Measurements from ENCODE around the gene DLL4. TPM values are rescaled to one million over a fixed set of nuclear protein-coding genes. Genes with fewer than 3 reads are reported as not detected.

Gene DLL4
- total and polyA plus RNA-seq, 10 donors, result 1.2 to 26.3 (median 10.2) TPM

GRCh38 chr15:40909662-40910630 lies 19.2 kb upstream of the DLL4 start:
- Histone ChIP-seq H3K27ac (peak overlapping the region; percentile 31 to 92 (median 60)), H3K36me3 (peaks cover 0 to 3% (median 0%) of the 10 kb centered on the region in 6 donors), H3K9me3 (no peaks in the 10 kb centered on the region), H3K4me3 (no peak overlapping the region), H3K4me1 (peaks cover 23 to 71% (median 50%) of the 10 kb centered on the region in 6 donors), H3K27me3 (replicated peaks in 1 of 7) (no peaks in the 10 kb centered on the region)
- 50 to 63% (median 53%) methylated on average over 17 of the region's 17 CpGs for WGBS, 5 donors
- intact Hi-C loops (cut with DNase I; ENCODE audit: low total_unique reads), result loop anchor here (5.0 to 10.0 kb wide), 2 partner anchors 32 to 205 kb away; partner anchors contain the start of gene INO80
- peak in 2 of 3 donors; percentile 42 to 62 for TF ChIP-seq POLR2AphosphoS5 (IDR thresholded peaks at IDR 0.05)
- TF ChIP-seq, protein P1, sequence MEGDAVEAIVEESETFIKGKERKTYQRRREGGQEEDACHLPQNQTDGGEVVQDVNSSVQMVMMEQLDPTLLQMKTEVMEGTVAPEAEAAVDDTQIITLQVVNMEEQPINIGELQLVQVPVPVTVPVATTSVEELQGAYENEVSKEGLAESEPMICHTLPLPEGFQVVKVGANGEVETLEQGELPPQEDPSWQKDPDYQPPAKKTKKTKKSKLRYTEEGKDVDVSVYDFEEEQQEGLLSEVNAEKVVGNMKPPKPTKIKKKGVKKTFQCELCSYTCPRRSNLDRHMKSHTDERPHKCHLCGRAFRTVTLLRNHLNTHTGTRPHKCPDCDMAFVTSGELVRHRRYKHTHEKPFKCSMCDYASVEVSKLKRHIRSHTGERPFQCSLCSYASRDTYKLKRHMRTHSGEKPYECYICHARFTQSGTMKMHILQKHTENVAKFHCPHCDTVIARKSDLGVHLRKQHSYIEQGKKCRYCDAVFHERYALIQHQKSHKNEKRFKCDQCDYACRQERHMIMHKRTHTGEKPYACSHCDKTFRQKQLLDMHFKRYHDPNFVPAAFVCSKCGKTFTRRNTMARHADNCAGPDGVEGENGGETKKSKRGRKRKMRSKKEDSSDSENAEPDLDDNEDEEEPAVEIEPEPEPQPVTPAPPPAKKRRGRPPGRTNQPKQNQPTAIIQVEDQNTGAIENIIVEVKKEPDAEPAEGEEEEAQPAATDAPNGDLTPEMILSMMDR (IDR thresholded peaks at IDR 0.05 in 8 of 11, conservative IDR thresholded peaks at IDR 0.05 in 3 of 11), result no peak
- peak; percentile 75 for DNase-seq

DNA sequence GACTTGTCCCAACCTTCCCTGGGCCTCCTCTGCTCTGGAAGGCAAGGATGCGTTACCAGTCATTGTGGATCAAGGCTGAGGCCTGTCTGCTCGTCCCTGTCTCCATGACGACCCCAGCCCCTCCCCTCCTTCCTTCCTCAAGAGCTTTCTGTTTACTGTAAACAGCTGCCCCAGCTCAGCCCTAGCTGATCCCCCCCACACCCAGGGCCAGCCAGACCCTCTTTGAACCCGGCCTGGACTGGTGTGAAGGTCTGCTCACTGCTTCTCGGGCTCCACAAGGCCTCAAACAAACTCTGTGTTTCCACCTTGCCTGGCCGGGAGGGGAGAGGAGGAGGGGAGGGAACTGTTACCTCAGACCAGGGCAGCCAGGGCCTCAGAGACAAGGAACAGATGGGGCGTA lies 18.0 kb upstream of the DLL4 start:
- H3K27me3 ChIP-seq (replicated peaks in 1 of 7), result no peaks in the 10 kb centered on the region
- H3K4me3 ChIP-seq, result no peak overlapping the region
- H3K4me1 ChIP-seq, result peaks cover 15 to 71% (median 42%) of the 10 kb centered on the region in 6 donors
- H3K9me3 ChIP-seq, result no peaks in the 10 kb centered on the region
- no peaks in the 10 kb centered on the region for H3K36me3 ChIP-seq
- no peak for DNase-seq
- 47 to 60% (median 51%) methylated on average over 7 of the region's 7 CpGs for WGBS, 5 donors
- intact Hi-C loops (cut with DNase I; ENCODE audit: low total_unique reads), result no loop called here
- TF ChIP-seq POLR2AphosphoS5 (IDR thresholded peaks at IDR 0.05) (no peak), POLR2A (IDR thresholded peaks at IDR 0.05) (no peak)
- TF ChIP-seq, protein P1 (IDR thresholded peaks at IDR 0.05 in 8 of 11, conservative IDR thresholded peaks at IDR 0.05 in 3 of 11), result no peak
- H3K27ac ChIP-seq, result peak overlapping the region; percentile 15 to 92 (median 50)

GRCh38 chr15:40911693-40912092 lies 17.4 kb upstream of the DLL4 start:
- Histone ChIP-seq H3K4me1 (peaks cover 14 to 71% (median 38%) of the 10 kb centered on the region in 6 donors), H3K27me3 (replicated peaks in 1 of 7) (no peaks in the 10 kb centered on the region), H3K4me3 (no peak overlapping the region), H3K27ac (peak overlapping the region in 1 of 8 donors; percentile 92), H3K36me3 (no peaks in the 10 kb centered on the region), H3K9me3 (no peaks in the 10 kb centered on the region)
- intact Hi-C loops (cut with DNase I; ENCODE audit: low total_unique reads), result no loop called here
- TF ChIP-seq POLR2AphosphoS5 (IDR thresholded peaks at IDR 0.05) (no peak), POLR2A (IDR thresholded peaks at IDR 0.05) (no peak)
- TF ChIP-seq, protein P1 (IDR thresholded peaks at IDR 0.05 in 8 of 11, conservative IDR thresholded peaks at IDR 0.05 in 3 of 11), result no peak
- DNase-seq, result no peak
- 55 to 88% (median 81%) methylated on average over 2 of the region's 2 CpGs for WGBS, 5 donors

- intact Hi-C loops (cut with DNase I; ENCODE audit: low total_unique reads), result no loop called here
- 44 to 68% (median 60%) methylated on average over 5 to 6 of the region's 6 CpGs for WGBS, 5 donors
- Histone ChIP-seq H3K9me3 (no peaks in the 10 kb centered on the region), H3K4me1 (peaks cover 9 to 69% (median 31%) of the 10 kb centered on the region in 6 donors), H3K27ac (no peak overlapping the region), H3K4me3 (no peak overlapping the region), H3K36me3 (no peaks in the 10 kb centered on the region), H3K27me3 (replicated peaks in 1 of 7) (no peaks in the 10 kb centered on the region)
- no peak for DNase-seq
- TF ChIP-seq POLR2AphosphoS5 (IDR thresholded peaks at IDR 0.05), result no peak
- TF ChIP-seq POLR2A (IDR thresholded peaks at IDR 0.05), result no peak
- TF ChIP-seq, protein P1 (IDR thresholded peaks at IDR 0.05 in 8 of 11, conservative IDR thresholded peaks at IDR 0.05 in 3 of 11), result no peak
These were observed 16.7 kb upstream of the DLL4 start for GRCh38 chr15:40912478-40912877.

All from spleen (tissue), 11 donors.